HepG2 (cell line): ENCODE data around the gene LZTR1.
"Not testable (repeated sequence)": the region's sequence is repeated elsewhere in the genome, so short reads cannot be mapped to it uniquely, and the experiment has no call there.

Experiments
- ELF1 ChIP-seq: sonication (generic); formaldehyde crosslinking; IDR thresholded peaks from 2 replicates; pipeline ENCODE4 v1.4.0; 2020; ENCODE audit warnings: missing genetic modification reagents
- EZH2 ChIP-seq: conservative IDR thresholded peaks from 2 replicates; pipeline ENCODE4 v1.6.1; 2012; ENCODE audit warnings: mild to moderate bottlenecking, low read depth, low read length, moderate library complexity
- HNRNPLL ChIP-seq: fragments of 200-400 bp; formaldehyde crosslinking; IDR thresholded peaks from 2 replicates; pipeline ENCODE4 v1.6.1; 2017; ENCODE audit warnings: mild to moderate bottlenecking, low read depth, low read length; ENCODE audit not compliant: poor library complexity, severe bottlenecking
- PATZ1 ChIP-seq: sonication (generic); formaldehyde crosslinking; IDR thresholded peaks from 2 replicates; pipeline ENCODE4 v1.4.0; 2020; ENCODE audit warnings: missing genetic modification reagents
- TF ChIP-seq, protein P1 (sequence below): sonication (generic); formaldehyde crosslinking; IDR thresholded peaks from 2 replicates; pipeline ENCODE4 v1.4.0; 2020; ENCODE audit warnings: missing genetic modification reagents, mild to moderate bottlenecking, borderline replicate concordance
- TF ChIP-seq, protein P2 (sequence below): sonication (generic); formaldehyde crosslinking; IDR thresholded peaks from 2 replicates; pipeline ENCODE4 v1.9.0; 2022; ENCODE audit warnings: low read depth, missing genetic modification reagents

DNA sequence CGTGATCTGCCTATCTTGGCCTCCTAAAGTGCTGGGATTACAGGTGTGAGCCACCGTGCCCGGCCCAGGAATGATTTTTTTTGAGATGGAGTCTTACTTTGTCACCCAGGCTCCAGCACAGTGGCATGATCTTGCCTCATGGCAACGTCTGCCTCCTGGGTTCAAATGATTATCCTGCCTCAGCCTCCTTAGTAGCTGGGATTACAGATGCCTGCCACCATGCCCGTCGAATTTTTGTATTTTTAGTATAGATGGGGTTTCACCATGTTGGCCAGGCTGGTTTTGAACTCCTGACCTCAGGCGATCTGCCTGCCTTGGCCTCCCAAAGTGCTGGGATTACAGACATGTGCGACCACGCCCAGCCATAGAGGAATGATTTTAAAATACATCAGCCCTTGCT, 47.0 kb upstream of the LZTR1 start:
- TF ChIP-seq HNRNPLL; EZH2; PATZ1 (CRISPR knock-in tag); ELF1: not testable (repeated sequence)
- TF ChIP-seq, protein P1, sequence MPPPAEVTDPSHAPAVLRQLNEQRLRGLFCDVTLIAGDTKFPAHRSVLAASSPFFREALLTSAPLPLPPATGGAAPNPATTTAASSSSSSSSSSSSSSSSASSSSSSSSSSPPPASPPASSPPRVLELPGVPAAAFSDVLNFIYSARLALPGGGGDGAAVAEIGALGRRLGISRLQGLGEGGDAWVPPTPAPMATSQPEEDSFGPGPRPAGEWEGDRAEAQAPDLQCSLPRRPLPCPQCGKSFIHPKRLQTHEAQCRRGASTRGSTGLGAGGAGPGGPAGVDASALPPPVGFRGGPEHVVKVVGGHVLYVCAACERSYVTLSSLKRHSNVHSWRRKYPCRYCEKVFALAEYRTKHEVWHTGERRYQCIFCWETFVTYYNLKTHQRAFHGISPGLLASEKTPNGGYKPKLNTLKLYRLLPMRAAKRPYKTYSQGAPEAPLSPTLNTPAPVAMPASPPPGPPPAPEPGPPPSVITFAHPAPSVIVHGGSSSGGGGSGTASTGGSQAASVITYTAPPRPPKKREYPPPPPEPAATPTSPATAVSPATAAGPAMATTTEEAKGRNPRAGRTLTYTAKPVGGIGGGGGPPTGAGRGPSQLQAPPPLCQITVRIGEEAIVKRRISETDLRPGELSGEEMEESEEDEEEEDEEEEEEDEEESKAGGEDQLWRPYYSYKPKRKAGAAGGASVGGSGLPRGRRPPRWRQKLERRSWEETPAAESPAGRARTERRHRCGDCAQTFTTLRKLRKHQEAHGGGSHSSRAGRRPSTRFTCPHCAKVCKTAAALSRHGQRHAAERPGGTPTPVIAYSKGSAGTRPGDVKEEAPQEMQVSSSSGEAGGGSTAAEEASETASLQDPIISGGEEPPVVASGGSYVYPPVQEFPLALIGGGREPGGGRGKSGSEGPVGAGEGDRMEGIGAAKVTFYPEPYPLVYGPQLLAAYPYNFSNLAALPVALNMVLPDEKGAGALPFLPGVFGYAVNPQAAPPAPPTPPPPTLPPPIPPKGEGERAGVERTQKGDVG (CRISPR knock-in tag) = not testable (repeated sequence)
- TF ChIP-seq, protein P2, sequence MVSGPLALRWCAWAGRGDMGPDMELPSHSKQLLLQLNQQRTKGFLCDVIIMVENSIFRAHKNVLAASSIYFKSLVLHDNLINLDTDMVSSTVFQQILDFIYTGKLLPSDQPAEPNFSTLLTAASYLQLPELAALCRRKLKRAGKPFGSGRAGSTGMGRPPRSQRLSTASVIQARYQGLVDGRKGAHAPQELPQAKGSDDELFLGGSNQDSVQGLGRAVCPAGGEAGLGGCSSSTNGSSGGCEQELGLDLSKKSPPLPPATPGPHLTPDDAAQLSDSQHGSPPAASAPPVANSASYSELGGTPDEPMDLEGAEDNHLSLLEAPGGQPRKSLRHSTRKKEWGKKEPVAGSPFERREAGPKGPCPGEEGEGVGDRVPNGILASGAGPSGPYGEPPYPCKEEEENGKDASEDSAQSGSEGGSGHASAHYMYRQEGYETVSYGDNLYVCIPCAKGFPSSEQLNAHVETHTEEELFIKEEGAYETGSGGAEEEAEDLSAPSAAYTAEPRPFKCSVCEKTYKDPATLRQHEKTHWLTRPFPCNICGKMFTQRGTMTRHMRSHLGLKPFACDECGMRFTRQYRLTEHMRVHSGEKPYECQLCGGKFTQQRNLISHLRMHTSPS (CRISPR knock-in tag) = not testable (repeated sequence)
